AG09309 (cell line): Measurements from ENCODE around the gene PIK3R5.

Source experiments
- DNase-seq: peaks from one replicate; pipeline ENCODE4 v3.0.0-alpha.2; 2010; ENCODE audit warnings: low read depth
- H3K4me3 ChIP-seq: 2 replicates; pipeline ENCODE4 v1.5.1; 2011; ENCODE audit warnings: mild to moderate bottlenecking, low read depth, low read length, moderate library complexity; ENCODE audit not compliant: control insufficient read depth
- TF ChIP-seq, protein P1 (sequence below): IDR thresholded peaks from 2 replicates; pipeline ENCODE4 v1.5.1; 2011; ENCODE audit warnings: mild to moderate bottlenecking, low read depth, low read length, inconsistent platforms; ENCODE audit not compliant: insufficient read depth, control insufficient read depth; ENCODE audit errors: missing control alignments

The PIK3R5 gene

DNA sequence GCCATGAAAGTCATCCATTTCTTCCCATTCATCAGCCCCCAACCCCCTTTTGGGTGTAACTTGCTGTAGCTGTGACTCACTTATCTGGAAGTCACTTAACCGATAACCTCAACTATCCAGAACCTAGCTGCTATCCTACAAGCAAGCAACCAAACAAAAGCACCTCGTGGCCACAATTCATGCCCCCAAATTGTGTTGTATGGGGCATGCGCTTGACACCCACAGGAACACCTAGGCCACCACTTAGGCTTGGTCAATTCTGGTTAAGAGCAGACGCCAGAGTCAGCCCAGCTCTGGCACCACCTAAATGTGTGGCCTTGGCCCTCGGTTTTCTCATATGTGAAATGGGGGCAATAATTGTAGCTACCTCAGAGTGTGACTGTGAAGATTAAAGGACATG lies 3.7 kb downstream of the PIK3R5 start:
- no peak overlapping the region for H3K4me3 ChIP-seq
- no peak for DNase-seq
- TF ChIP-seq, protein P1, sequence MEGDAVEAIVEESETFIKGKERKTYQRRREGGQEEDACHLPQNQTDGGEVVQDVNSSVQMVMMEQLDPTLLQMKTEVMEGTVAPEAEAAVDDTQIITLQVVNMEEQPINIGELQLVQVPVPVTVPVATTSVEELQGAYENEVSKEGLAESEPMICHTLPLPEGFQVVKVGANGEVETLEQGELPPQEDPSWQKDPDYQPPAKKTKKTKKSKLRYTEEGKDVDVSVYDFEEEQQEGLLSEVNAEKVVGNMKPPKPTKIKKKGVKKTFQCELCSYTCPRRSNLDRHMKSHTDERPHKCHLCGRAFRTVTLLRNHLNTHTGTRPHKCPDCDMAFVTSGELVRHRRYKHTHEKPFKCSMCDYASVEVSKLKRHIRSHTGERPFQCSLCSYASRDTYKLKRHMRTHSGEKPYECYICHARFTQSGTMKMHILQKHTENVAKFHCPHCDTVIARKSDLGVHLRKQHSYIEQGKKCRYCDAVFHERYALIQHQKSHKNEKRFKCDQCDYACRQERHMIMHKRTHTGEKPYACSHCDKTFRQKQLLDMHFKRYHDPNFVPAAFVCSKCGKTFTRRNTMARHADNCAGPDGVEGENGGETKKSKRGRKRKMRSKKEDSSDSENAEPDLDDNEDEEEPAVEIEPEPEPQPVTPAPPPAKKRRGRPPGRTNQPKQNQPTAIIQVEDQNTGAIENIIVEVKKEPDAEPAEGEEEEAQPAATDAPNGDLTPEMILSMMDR = no peak

DNA sequence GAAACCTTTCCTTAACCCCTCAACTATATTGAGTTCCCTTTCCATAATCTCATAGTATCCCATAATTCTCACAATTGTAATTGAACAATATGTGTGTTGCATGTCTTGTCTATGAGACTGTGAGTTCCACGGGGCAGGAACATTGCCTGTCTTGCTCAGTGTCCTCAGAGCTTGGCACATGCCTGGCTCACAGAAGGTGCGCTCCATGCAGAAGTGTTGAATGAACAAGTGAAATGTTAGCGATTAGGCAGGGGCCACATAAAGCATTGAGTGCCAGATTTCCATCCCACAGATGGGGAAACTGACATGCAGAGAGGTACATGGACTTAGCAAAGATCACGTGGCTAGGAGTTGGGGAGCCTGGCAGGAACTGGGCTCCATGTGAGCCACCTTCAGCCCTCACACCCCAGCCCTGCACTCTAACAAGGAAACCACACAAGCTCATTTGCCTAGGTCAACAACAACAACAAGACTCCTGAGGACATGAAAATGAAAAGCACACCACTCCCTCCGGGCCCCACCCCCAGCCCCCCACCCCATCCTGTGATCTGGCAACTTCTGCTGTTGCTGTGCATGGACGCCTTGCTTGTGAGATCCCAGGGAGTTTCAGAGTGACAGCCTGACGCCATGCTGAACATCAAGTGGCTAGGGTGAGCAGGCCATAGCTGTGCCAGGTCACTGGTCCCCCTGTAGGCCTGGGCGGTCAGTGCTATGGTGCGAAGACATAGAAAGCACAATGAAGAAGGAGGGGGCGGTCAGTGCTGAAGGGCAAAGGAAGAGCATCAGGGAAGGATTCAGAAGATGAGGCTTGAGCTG lies 5.0 kb downstream of the PIK3R5 start:
- TF ChIP-seq, protein P1 = no peak
- no peak overlapping the region for H3K4me3 ChIP-seq
- DNase-seq = no peak

DNA sequence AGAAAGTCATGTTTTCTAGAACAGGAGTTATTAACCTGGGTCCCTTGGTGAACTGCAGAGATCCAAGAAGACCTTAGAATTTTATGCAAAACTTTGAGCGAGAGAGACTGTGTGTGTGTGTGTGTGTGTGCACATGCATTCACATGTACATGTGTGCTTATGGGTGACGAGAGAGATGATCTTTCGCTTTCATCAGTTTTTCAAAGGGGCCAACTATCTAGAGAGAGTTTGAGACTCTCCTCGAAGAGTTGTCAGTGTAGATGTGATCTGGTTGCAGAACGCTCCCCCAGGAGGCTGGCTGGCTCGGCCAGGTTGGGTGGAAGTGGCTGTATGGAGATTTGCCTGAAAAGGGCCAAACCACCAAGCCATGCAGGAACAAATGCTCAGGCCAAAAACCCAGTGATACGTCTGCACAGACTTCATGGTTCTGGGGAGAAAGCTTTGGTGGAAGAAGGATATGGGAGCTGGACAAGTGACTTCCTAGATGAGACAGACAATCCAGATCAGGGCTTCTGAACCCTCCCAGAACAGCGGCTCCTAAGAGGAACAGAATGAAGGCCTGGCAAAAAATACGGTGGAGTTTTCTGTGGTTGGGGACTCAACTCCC lies 6.1 kb downstream of the PIK3R5 start:
- TF ChIP-seq, protein P1 = no peak

DNA sequence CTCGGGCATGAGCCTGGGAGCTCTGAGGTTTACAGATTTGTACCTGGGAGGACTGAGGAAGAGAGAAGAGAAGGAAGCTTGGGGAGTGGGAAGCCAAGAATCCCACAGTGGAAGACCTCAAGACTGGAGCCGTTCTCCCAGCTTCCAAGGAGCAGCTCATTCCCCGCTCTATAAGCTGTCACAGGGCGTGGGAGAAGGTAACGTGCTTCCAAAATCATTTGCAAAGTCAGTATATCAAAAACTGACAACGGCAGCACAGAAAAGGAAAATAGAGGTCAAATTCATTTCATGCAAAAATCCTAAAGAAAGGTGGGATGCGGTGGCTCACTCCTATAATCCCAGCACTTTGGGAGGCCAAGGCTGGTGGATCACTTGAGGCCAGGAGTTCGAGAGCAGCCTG lies 7.8 kb downstream of the PIK3R5 start:
- H3K4me3 ChIP-seq = no peak overlapping the region
- TF ChIP-seq, protein P1 = no peak
- DNase-seq = no peak

More for the DNA sequence above, 6.1 kb downstream of the PIK3R5 start:
- DNase-seq = no peak
- no peak overlapping the region for H3K4me3 ChIP-seq

DNA sequence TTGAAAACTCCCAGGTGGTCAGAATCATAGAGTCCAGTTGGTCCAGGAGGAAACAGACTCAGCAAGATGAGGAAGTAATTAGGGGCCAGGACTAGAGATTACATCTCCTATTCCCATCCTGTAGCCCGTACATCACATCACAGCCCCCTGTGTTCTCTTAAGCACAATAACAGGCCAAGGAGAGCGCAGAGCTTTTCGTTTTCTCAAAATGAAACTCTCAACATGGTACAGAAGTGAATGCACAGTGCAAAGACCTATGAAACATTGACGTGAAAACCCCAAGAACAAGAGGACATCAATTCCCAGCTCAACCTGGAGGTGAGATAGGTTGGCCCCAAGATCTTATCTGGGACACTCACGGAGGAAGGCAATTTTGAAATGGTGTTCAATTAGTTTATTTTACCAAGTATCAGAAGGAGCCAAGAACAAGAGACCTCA lies 9.0 kb downstream of the PIK3R5 start:
- no peak overlapping the region for H3K4me3 ChIP-seq
- DNase-seq = no peak
- TF ChIP-seq, protein P1 = no peak

DNA sequence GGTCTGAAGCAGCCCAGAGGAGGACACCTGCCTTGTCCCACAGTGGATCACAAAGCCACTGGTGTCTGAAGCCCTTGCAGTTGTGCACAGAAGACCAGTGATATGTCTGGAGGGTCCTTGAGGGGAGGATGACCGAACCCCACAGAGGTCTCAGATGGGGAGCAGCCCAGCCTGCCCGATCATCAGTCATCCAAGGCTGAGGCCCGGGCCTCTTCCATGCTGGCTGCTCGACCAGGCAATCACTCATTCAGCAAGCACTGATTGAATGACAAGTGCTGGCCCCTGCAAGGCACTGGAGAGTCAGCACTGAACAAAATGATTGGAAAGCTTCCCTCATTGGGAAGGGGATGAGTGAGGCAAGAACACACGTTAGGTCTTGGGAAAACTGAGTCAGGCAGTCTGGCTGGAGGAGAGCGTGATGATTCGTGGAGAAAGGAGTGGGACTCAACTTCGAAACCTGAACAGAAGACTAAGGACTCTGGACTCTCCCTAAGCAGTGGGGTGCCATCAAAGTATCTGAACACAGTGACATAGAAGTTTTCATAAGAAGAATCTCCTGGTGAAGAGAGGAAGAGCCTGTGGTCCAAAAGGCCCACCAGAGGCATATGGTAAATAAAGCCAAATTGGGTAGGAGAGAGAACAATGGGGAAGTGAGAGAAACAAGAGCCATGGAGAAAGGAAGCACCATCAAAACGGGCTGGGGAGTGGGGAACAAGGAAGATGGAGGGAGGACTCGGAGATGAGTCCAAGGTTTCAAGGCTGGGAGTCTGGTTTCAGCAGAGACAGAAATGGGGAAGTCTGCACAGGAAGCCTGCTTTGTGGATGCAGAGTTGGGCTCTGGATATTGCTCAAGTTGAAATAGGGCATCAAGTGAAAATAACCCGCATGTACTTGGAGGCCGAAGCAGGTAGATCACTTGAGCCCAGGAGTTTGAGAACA lies 10.2 kb downstream of the PIK3R5 start:
- TF ChIP-seq, protein P1 = no peak
- no peak for DNase-seq
- no peak overlapping the region for H3K4me3 ChIP-seq
